HG02623 (cell line): ENCODE results near the gene KCTD2.

ENCODE experiments used
- ATAC-seq: cut with Tn5 transposase; IDR thresholded peaks from one replicate; pipeline ENCODE4 v1.9.1; 2021; ENCODE audit warnings: moderate library complexity; ENCODE audit not compliant: unreplicated experiment

KCTD2 gene

GRCh38 chr17:75075597-75076336, 28.7 kb downstream of the KCTD2 start:
- no peak for ATAC-seq

- ATAC-seq, result no peak
These were observed 30.1 kb downstream of the KCTD2 start for GRCh38 chr17:75077072-75077495.

- no peak for ATAC-seq
These were observed 30.7 kb downstream of the KCTD2 start for GRCh38 chr17:75077496-75078283.

GRCh38 chr17:75078284-75079022, 31.4 kb downstream of the KCTD2 start:
- no peak for ATAC-seq

- no peak for ATAC-seq
These were observed 32.0 kb downstream of the KCTD2 start for GRCh38 chr17:75079023-75079373.

- no peak for ATAC-seq
These were observed 34.9 kb downstream of the KCTD2 start for GRCh38 chr17:75081611-75082540.

- ATAC-seq, result no peak
These were observed 35.7 kb downstream of the KCTD2 start for GRCh38 chr17:75082683-75083082.

- no peak for ATAC-seq
These were observed 37.1 kb downstream of the KCTD2 start for GRCh38 chr17:75084039-75084660.

GRCh38 chr17:75086496-75087181, 39.6 kb downstream of the KCTD2 start:
- ATAC-seq, result no peak

GRCh38 chr17:75087182-75087557, 40.1 kb downstream of the KCTD2 start:
- no peak for ATAC-seq

- ATAC-seq, result no peak
These were observed 40.8 kb downstream of the KCTD2 start, which contains the start of gene SLC16A5 for GRCh38 chr17:75087558-75088453. SLC16A5 (plus strand) TSS chr17:75087954; CDS start chr17:75093637, 5,683 bp downstream.

GRCh38 chr17:75088465-75089417, 41.7 kb downstream of the KCTD2 start:
- no peak for ATAC-seq

GRCh38 chr17:75090871-75091854, 44.1 kb downstream of the KCTD2 start:
- ATAC-seq, result no peak

- ATAC-seq, result no peak
These were observed 44.9 kb downstream of the KCTD2 start for GRCh38 chr17:75091855-75092327.

GRCh38 chr17:75093548-75094158, 46.6 kb downstream of the KCTD2 start:
- ATAC-seq, result no peak
